DMS53 treated with DMSO at 0.1 percent for 48 hours (cell line): ENCODE measurements around the gene MYL10.
"Not testable (repeated sequence)": the region's sequence is repeated elsewhere in the genome, so short reads cannot be mapped to it uniquely, and the experiment has no call there.

Experiments
- DNase-seq: peaks from one replicate; lab custom pipeline; 2025; ENCODE audit not compliant: unreplicated experiment; lab: John Stamatoyannopoulos, UW

MYL10 gene

GRCh38 chr7:101620395-101620794, 8.7 kb downstream of the MYL10 start:
- DNase-seq: no peak

GRCh38 chr7:101618916-101619315, 10.2 kb downstream of the MYL10 start:
- DNase-seq: no peak

- DNase-seq: no peak
These were observed 10.8 kb downstream of the MYL10 start for GRCh38 chr7:101618207-101618839.

- DNase-seq: no peak
These were observed 11.5 kb downstream of the MYL10 start for GRCh38 chr7:101617451-101618206.

- DNase-seq: no peak
These were observed 13.7 kb downstream of the MYL10 start for GRCh38 chr7:101615446-101615845.

GRCh38 chr7:101614939-101615302, 14.2 kb downstream of the MYL10 start:
- DNase-seq: no peak

GRCh38 chr7:101614098-101614938, 14.8 kb downstream of the MYL10 start:
- DNase-seq: no peak

GRCh38 chr7:101612885-101613515, 16.1 kb downstream of the MYL10 start:
- DNase-seq: no peak

GRCh38 chr7:101608772-101609713, 20.1 kb downstream of the MYL10 start:
- peak; percentile 39 for DNase-seq

- DNase-seq: no peak
These were observed 22.6 kb downstream of the MYL10 start for GRCh38 chr7:101606498-101606923.

GRCh38 chr7:101605611-101606497, 23.2 kb downstream of the MYL10 start:
- no peak for DNase-seq

- not testable (repeated sequence) for DNase-seq
These were observed 24.2 kb downstream of the MYL10 start for GRCh38 chr7:101604934-101605332.

GRCh38 chr7:101604331-101604933, 24.7 kb downstream of the MYL10 start:
- DNase-seq: no peak

GRCh38 chr7:101602484-101603241, 26.4 kb downstream of the MYL10 start:
- DNase-seq: peak; percentile 47

- no peak for DNase-seq
These were observed 27.0 kb downstream of the MYL10 start for GRCh38 chr7:101602082-101602481.

GRCh38 chr7:101599787-101600186, 29.3 kb downstream of the MYL10 start:
- DNase-seq: no peak

GRCh38 chr7:101598986-101599771, 29.9 kb downstream of the MYL10 start:
- DNase-seq: no peak
